Activated CD4-positive, alpha-beta T cell treated with anti-CD3 and anti-CD28 coated beads, Interleukin-2, amount 50 U/mL, for 48 hours (primary cell): ENCODE measurements around the gene HELQ.
A peak's percentile ranks its signal among the peaks of the same experiment; 100 is the strongest.
"Not testable (repeated sequence)": the region's sequence is repeated elsewhere in the genome, so short reads cannot be mapped to it uniquely, and the experiment has no call there.

Experiments
- DNase-seq, 2 experiments: peaks; one replicate each; pipeline ENCODE4 v3.0.0-alpha.2; 2020

The HELQ gene

GRCh38 chr4:83455281-83456183 is at the start of gene HELQ, which contains the start of gene MRPS18C:
Gene HELQ (minus strand): TSS chr4:83455823. CDS start chr4:83455693, 130 bp downstream.
Gene MRPS18C (plus strand): TSS chr4:83456058. CDS start chr4:83456078, 20 bp downstream.
- peak; percentile 92 to 95 for DNase-seq

- no peak for DNase-seq
These were observed 49.4 kb upstream of the HELQ start for GRCh38 chr4:83504996-83505395.

GRCh38 chr4:83504503-83504902 is 48.9 kb upstream of the HELQ start:
- DNase-seq, result no peak

- DNase-seq, result no peak
These were observed 48.4 kb upstream of the HELQ start for GRCh38 chr4:83503974-83504373.

GRCh38 chr4:83501671-83502070 is 46.0 kb upstream of the HELQ start:
- DNase-seq, result not testable (repeated sequence)

- no peak for DNase-seq
These were observed 42.6 kb upstream of the HELQ start for GRCh38 chr4:83498187-83498586.

- DNase-seq, result not testable (repeated sequence)
These were observed 40.7 kb upstream of the HELQ start for GRCh38 chr4:83496085-83496917.

- DNase-seq, result no peak
These were observed 35.3 kb upstream of the HELQ start for GRCh38 chr4:83490876-83491450.

GRCh38 chr4:83489711-83490326 is 34.2 kb upstream of the HELQ start:
- no peak for DNase-seq

GRCh38 chr4:83486457-83487129 is 31.0 kb upstream of the HELQ start:
- DNase-seq, result no peak

- peak; percentile 93 to 94 for DNase-seq
These were observed 29.2 kb upstream of the HELQ start, which contains the start of gene ABRAXAS1 for GRCh38 chr4:83484500-83485461. Gene ABRAXAS1 (minus strand): TSS chr4:83485100. CDS start chr4:83485072, 28 bp downstream.

- no peak for DNase-seq
These were observed 18.3 kb upstream of the HELQ start for GRCh38 chr4:83473966-83474365.

GRCh38 chr4:83473423-83473822 is 17.8 kb upstream of the HELQ start:
- no peak for DNase-seq

GRCh38 chr4:83456184-83456501 is 520 bp upstream of the HELQ start:
- DNase-seq, result no peak

GRCh38 chr4:83454686-83455085 is 937 bp downstream of the HELQ start:
- no peak for DNase-seq

- DNase-seq, result no peak
These were observed 6.6 kb downstream of the HELQ start for GRCh38 chr4:83449009-83449408.

- no peak for DNase-seq
These were observed 14.7 kb downstream of the HELQ start for GRCh38 chr4:83440899-83441298.

- DNase-seq, result no peak
These were observed 15.3 kb downstream of the HELQ start for GRCh38 chr4:83440148-83440814.

- DNase-seq, result no peak
These were observed 16.9 kb downstream of the HELQ start for GRCh38 chr4:83438719-83439118.

GRCh38 chr4:83436680-83437079 is 18.9 kb downstream of the HELQ start:
- DNase-seq, result no peak
